CD4-positive, alpha-beta T cell treated with Interferon gamma for 1 hour (primary cell): ENCODE measurements around the gene IFIT1.
"Not testable (repeated sequence)": the region's sequence is repeated elsewhere in the genome, so short reads cannot be mapped to it uniquely, and the experiment has no call there.

Experiments
- DNase-seq: peaks from one replicate; pipeline ENCODE4 v3.0.0-alpha.2; 2020

Gene IFIT1

DNA sequence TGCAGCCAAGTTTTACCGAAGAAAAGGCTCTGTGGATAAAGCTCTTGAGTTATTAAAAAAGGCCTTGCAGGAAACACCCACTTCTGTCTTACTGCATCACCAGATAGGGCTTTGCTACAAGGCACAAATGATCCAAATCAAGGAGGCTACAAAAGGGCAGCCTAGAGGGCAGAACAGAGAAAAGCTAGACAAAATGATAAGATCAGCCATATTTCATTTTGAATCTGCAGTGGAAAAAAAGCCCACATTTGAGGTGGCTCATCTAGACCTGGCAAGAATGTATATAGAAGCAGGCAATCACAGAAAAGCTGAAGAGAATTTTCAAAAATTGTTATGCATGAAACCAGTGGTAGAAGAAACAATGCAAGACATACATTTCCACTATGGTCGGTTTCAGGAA is 10.6 kb downstream of the IFIT1 start:
- no peak for DNase-seq

DNA sequence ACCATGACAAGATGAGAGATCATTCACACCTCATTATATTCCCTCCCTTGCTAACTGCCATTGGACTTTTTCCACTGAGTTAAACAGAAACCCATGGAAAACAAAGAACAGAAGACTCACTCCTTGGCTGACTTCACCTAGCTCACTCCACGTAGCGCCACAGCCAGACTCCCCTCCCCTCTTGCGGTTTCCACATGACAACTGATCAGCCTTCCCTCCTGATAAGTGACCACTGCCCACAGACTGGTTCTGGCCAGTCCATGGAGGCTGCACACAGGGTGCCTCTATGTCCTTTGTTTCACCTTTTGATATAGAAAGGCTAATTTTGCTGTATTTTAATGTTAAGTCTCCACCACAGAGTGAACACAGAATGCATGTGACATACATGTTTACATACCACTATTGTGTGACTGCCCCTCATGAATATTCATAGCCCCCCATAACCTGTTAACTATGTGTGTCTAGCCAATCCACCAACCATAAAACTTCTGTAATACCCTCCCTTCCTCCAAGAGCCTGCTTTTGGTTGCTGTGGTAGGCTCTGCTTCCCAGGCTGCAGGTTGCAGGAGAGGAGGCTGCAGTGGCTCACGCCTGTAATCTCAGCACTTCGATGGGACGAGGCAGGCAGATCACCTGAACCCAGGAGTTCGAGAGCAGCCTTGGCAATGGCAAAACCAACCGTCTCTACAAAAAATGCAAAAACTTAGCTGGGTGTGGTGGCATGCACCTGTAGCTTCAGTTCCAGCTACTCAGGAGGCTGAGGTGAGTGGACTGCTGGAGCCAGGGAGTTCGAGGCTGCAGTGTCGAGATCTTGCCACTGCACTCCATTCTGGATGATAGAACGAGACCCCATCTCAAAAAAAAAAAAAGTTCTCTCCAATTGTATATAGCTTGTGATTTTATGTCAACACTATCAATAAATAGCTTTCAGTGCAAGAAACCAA is 12.0 kb downstream of the IFIT1 start:
- no peak for DNase-seq

DNA sequence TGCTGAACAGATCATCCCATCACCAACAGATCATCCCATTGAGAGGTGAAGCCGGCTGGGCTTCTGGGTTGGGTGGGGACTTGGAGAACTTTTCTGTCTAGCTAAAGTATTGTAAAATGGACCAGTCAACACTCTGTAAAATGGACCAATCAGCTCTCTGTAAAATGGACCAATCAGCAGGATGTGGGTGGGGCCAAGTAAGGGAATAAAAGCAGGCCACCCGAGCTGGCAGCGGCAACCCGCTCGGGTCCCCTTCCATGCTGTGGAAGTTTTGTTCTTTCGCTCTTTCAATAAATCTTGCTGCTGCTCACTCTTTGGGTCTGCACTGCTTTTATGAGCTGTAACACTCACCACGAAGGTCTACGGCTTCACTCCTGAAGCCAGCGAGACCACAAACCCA is 13.8 kb downstream of the IFIT1 start:
- DNase-seq, result not testable (repeated sequence)

DNA sequence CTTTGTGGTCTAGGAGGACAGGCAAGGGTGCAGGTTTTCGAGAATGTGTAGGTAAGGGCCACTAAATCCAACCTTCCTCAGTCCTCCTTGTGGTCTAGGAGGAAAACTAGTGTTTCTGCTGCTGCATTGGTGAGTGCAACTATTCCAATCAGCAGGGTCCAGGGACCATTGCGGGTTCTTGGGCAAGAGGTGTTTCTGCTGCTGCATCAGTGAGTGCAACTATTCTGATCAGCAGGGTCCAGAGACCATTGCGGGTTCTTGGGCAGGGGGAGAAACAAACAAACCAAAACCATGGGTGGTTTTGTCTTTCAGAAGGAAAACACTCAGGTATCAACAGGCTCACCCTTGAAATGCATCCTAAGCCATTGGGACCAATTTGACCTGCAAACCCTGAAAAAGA is 15.4 kb downstream of the IFIT1 start:
- DNase-seq, result not testable (repeated sequence)

DNA sequence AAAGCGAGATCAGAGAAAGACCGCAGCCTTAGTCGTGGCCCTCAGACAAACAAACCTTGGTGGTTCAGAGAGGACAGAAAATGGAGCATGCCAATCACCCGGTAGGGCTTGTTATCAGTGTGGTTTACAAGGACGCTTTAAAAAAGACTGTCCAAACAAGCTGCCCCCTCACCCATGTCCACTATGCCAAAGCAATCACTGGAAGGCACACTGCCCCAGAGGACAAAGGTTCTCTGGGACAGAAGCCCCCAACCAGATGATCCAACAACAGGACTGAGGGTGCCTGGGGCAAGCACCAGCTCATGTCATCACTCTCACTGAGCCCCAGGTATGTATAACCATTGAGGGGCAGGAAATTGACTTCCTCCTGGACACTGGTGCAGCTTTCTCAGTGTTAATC is 16.9 kb downstream of the IFIT1 start:
- DNase-seq, result not testable (repeated sequence)

DNA sequence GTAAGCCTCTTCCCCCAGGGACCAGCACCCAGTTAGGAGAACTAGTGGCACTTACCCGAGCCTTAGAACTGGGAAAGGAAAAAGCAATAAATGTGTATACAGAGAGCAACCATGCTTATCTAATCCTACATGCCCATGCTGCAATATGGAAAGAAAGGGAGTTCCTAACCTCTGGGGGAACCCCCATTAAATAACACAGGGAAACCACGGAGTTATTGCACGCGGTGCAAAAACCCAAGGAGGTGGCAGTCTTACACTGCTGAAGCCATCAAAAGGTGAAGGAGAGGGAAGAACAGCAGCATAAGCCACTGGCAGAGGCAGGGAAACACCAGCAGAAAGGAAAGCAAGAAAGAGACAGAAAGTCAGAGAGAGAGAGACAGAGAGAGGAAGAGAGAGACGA is 18.1 kb downstream of the IFIT1 start:
- not testable (repeated sequence) for DNase-seq

DNA sequence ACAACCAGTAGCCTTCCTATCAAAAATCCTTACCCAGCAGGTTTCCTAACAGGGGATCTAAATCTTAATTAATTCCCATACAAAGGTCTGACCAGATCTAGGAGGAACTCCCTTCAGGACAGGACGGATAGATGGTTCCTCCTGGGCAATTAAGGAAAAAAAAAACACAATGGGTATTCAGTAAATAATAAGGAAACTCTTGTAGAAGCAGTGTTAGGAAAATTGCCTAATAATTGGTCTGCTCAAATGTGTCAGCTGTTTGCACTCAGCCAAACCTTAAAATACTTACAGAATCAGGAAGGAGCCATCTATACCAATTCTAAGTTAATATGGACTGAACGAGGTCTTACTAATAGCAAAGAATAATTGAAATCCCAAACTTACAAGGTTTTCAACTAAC is 18.7 kb downstream of the IFIT1 start:
- DNase-seq, result not testable (repeated sequence)

DNA sequence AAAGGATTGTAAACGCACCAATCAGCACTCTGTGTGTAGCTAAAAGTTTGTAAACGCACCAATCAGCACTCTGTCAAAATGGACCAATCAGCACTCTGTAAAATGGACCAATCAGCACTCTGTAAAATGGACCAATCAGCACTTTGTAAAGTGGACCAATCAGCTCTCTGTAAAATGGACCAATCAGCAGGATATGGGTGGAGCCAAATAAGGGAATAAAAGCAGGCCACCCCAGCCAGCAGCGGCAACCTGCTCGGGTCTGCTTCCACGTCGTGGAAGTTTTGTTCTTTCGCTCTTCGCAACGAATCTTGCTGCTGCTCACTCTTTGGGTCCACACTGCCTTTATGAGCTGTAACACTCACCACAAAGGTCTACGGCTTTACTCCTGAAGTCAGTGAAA is 19.9 kb downstream of the IFIT1 start:
- DNase-seq, result peak; percentile 45

DNA sequence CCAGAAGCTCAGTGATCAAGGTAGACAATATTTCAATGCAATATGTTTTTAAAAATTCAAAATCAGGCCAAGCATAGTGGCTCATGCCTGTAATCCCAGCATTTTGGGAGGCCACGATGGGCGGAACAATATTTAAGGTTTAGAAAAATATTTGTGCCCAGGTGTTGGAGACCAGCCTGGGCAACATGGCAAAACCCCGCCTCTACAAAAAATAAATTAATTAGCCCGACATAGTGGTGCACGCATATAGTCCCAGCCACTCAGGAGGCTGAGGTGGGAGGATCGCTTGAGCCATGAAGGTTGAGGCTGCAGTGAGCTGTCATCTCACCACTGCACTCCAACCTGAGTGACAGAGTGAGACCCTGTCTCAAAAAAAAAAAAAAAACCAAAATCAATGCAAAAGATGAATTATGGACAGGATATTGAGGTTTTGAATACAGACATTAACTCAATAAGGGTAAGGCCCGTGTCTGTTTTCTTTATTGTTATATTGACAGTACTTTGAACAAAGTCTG is 21.0 kb downstream of the IFIT1 start:
- DNase-seq, result no peak

DNA sequence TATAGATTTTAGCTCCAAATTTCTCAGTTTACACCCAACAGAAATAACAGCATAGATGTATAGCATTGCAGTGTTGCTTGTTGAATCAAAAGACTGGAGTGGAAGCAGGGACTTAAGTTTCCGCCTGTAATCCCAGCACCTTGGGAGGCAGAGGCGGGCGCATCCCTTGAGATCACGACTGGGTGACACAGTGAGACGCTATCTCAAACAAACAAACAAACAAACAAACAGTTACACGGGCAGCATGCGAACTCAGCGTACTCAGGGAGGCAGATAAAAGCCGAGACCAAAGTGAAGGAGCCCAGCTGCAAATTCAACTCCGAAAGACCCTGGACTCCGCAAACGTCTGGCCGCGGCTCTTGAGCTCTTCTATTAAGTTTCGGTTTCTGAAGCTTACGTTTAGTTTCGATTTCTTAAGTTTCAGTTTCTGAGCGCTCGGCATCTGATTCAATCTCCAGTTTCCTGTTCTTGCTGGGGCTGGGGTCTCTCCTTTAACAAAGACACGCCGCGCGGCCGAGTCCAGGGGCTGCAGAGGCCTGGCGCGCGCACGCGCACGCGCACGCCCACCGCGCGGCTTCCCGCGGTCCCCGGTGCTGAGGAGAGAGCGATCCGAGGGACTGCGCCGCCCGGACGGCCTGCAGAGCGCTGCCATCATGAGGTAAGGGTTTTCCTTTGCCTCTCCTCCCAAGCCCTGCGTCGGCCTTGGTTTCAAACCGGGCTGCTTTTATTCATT is 21.9 kb downstream of the IFIT1 start, which contains the start of gene IFIT5:
Gene IFIT5, plus strand, starts transcription at position 423 of the 733 bp plus-strand sequence. Its CDS starts 231 bp downstream, at position 654.
- DNase-seq, result peak; percentile 64

DNA sequence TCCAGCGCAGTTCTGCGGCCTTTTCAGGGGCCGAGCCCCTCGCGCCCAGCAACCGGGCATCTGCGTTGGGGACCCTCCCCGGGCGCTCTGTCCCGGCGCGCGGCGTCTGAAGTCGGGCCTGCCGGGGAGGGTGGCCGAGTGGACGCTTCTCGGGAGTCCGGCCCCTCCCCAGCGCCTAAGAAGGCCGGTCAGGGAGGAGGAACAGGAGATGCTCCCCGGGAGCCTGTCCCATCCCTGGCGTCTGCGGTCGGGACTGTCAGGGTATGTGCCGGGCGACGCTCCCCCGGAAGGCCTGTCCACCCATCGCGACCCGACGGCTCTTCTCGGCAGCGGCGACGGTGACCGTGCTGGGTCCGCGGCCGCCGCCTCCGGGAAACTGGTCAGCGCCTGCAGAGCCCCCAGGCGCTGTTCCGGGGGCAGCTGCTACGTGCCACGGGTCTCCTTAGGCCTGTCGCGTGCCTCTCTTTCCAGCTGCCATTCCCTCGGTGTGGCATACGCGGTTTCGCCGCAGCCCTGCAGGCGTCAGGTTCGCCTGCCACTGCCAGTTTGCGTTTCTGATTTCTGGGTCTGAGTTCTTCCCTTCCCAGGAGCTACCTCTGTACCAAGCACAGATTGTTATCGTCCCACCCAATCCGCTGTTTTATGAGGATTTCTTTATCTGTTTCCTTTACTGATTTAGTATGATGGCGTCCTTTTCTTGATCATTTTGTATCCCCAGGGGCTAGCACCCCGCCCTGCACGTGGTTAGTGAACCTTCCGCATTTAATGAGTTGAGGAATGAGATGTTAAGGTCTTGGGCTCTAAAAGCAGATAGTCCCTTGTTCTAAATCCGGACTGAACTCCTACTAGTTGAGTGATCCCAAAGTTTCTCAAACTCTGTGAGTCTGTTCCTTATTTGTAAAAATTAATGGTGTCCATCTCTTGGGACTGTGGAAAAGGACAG is 22.7 kb downstream of the IFIT1 start:
- peak; percentile 18 for DNase-seq

DNA sequence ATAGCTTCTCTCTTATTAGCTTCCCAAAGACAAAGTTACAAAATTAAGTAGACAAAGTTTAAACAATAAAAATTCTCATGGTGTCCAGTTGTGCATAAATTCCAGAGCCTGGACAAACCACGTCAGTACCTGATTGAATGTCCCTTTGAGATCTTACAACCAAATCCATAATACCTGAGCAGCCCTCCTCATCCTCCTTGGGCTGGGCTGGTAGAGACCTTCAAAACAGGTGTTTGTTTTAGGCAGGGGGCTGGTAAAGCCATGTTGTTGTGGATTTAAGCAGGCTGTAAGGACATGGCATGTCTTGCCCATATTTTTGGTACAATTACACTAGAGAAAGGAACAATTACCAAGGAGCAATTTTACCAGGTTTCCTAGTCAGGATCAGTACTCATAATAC is 24.0 kb downstream of the IFIT1 start:
- no peak for DNase-seq

DNA sequence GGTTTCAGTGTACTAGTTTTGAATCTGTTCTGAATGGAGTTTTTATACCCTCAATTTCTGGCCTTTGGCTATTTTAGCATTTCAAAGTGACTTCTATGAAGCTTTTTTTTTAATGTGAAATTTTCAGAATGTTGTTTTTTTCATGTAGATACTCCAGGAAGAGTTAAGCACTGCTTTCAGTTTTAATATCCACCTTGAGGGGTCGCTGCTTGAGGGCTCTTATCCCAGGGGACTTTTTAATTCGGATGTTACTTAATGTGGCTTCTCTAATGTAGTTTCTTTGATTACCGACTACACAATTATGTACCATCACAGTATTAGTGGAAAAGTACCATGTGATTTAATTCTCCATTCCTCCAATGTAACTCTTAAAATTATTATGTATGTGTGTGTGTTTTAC is 27.1 kb downstream of the IFIT1 start:
- DNase-seq, result peak; percentile 16

DNA sequence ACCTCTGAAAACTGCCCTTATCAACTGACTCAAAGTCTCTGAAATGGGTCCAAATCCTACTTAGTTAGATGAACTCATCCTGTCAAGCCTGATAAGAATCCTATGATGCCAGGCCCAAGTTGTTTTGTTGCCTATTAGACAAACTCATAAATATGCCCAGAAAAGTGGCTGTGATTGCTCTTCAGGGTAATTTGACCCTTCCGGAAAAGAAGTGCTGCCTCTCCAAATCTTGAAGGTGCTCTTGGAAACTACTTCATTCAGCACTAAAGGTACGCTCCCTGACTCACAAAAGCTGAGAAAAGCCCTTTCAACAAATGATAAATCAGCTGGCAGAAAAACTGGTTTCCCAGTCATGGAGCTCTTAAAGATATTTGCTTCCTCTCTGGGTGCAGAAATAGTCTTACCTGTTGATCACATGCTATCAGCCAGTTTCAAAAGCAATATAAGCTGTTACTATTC is 28.6 kb downstream of the IFIT1 start:
- DNase-seq, result no peak

DNA sequence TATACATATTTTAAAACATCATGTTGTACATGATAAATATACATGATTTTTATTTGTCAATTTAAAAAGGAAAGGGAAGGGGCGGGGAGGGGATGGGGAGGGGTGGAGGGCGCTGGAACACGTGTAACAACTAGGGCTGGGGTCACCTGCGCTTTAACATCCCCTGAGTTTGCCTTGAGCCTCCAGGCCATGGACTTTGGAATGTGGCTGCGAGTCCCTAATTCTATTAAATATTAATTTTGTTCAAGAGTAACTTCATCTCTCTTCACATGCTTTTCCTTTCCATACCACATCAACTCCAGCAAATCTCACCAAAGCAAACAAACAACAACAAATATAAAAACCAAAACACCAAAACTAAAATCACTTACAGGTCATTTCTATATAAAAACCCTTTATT is 32.6 kb downstream of the IFIT1 start:
- no peak for DNase-seq

DNA sequence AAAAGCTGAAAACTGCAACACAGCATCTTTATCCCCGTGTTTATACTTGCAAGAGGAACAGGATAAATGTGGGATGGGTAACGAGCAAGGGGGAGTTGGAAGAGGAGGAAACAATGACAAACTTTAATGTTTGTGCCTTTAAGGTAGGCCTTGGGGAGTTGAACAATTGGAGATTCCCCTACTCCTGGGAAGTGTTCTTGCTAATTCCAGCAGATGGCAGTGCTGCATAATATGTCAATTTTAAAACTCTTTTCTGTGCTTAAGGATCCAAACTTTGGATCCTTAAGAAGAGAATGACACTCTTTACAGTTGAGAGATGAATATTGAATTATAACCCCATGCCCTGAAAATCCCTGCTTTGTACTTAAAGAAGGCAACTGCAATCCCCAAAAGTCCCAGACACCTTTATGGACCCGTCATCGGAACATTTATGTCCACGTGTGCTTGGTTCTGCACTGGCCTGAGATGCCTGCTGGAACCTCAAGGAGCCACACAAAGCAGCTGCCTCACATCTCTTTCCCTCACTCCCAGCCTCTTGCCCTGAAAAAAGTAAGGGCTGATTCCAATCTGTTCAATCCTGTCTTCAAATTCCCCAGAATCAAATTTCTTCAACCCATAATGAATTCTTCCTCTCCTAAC is 33.9 kb downstream of the IFIT1 start:
- DNase-seq, result no peak

DNA sequence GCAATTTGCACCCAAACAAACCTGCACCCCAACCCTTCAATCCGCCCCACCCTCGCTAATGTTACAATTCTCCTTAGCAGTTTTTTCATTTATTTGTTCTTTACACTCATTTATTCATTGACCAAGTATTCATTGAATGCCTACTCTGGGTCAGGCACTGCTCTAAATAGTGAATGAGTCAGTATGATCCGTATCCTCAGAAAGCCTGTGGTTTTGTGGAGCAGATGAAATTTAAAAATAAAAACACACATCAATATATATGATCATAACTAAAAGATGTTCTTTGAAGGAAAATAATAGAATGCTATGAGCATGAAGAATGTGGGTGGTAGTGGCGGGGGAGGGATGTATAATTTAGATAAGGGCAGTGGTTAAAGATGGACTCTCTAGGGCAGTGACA is 35.2 kb downstream of the IFIT1 start:
- DNase-seq, result no peak

DNA sequence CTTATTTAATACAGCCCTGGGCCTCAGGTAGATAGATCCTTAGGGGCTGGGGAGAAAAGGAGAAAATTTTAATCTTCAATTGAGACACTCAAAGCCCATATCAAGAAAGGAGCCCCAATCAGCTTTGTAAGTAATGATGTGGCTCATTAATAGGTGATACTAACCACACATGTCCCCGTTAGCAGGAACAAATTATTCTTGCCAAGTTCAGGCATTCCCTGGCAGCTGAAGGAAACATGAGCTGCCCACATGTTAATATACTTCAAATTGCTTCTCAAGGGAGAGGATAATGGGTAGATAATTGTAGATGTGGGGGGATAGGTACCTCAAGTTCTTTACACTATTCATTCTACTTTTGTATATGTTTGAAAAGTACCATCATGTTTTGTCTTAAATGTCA is 36.5 kb downstream of the IFIT1 start:
- DNase-seq, result no peak

DNA sequence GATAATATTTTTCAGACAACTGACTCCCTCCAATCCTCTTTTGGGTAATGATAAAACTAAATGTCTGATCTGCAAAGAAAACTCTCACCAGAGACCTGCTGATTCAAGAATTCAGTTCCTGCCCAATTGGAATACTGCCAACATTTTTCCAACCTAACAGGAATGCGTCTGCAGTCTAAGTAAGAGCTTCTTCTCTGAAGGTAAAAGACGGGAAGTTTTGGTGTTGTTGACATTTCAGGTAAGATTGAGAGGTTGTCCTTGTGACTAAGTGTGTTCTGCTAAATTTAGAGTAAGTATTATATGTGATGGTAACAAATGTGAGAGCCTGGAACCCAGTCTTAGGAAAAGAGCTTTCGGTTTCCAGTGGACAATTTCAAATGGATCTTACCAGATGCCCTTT is 39.6 kb downstream of the IFIT1 start:
- no peak for DNase-seq

DNA sequence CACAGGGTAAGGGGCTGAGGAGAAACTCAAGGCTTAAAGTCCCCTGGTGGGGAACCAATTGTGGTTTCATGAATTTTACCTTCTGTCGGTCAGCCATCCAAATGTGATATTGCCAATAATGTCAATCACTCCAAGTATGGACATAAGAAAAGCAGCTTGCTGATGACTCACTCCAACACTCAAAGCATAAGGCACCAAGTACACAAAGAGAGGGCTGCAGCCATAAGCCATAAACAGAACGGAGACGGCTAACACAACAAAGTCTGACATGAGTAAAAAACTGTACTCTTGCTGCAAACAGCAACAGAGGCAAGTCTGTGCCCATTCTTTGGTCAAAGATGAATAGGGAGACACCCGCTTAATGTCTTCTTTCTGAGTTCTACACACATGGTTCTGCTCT is 46.1 kb downstream of the IFIT1 start:
- DNase-seq, result no peak

DNA sequence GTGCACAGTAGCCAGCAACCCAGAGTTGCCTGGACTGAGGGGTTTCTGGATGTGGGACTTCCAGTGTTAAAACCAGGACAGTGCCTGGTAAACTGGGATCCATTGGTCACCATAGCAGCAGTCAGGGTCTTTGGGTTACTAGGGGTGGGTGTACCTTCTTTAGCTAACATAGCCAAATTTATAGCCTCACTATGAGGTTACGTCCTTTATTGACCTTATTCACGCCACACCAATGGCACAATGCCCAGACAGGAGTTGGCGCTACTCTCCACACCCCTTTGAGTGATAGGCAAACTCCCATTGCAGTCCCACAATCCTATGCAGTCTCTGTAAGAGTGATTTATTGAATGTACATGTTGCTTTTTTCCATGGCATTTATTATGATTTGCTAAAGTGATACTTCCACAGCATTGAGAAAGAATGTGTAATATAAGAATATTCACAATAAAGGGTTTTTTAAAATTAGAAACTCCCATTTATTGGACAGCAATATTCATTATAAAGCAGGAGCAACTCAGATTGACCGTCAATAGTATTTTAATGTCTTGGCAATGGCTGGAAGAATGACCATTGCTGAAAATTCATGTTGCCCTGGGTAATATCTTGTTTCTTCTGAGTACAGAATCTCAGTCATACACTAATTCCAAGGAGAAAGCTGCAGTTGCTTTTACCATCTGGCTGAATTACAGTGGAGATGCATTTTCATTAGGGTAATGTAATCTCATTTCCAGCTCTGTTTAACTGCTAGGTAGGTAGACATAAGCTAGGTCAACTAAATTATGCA is 48.0 kb downstream of the IFIT1 start:
- DNase-seq, result no peak
